DND-41 (cell line): ENCODE data around the gene NXN.
"Not testable (repeated sequence)": the region's sequence is repeated elsewhere in the genome, so short reads cannot be mapped to it uniquely, and the experiment has no call there.

Experiments
- ATAC-seq: fragments of 200-7000 bp; cut with Tn5 transposase; 3 replicates; pipeline ENCODE4 v1.9.1; 2021; ENCODE audit warnings: low read depth; ENCODE audit not compliant: insufficient read depth
- DNase-seq: peaks from one replicate; pipeline ENCODE4 v3.0.0-alpha.2; 2020
- H2AFZ ChIP-seq: 2 replicates; pipeline ENCODE4 v1.6.0; 2012; ENCODE audit warnings: low read depth, low read length
- H3K27ac ChIP-seq: 2 replicates; pipeline ENCODE4 v1.5.1; 2012; ENCODE audit warnings: low read length, inconsistent platforms
- H3K27me3 ChIP-seq: fragments of 200-600 bp; sonication (generic); 2 replicates; pipeline ENCODE4 v1.6.0; 2012; ENCODE audit warnings: low read length, mild to moderate bottlenecking, inconsistent platforms; ENCODE audit not compliant: insufficient read depth, poor library complexity
- H3K36me3 ChIP-seq: 2 replicates; pipeline ENCODE4 v1.5.1; 2012; ENCODE audit warnings: low read length, inconsistent platforms; ENCODE audit not compliant: insufficient read depth
- H3K4me1 ChIP-seq: 2 replicates; pipeline ENCODE4 v1.5.1; 2012; ENCODE audit warnings: mild to moderate bottlenecking, low read length; ENCODE audit not compliant: insufficient read depth
- H3K4me2 ChIP-seq: 2 replicates; pipeline ENCODE4 v1.6.0; 2012; ENCODE audit warnings: mild to moderate bottlenecking, moderate library complexity, low read length, inconsistent platforms; ENCODE audit not compliant: insufficient read depth
- H3K4me3 ChIP-seq, 2 experiments: fragments of 200-600 bp in 1 of 2; shearing (Covaris generic) in 1 of 2; 2 replicates each; pipeline ENCODE4 v1.5.1; 2012 to 2016; ENCODE audit warnings: inconsistent platforms in 2 of 2, low read length in 2 of 2, mild to moderate bottlenecking in 2 of 2, low read depth in 1 of 2, moderate library complexity in 1 of 2
- H3K79me2 ChIP-seq: 2 replicates; pipeline ENCODE4 v1.6.0; 2012; ENCODE audit warnings: low read length, inconsistent platforms; ENCODE audit not compliant: insufficient read depth
- H3K9ac ChIP-seq: 2 replicates; pipeline ENCODE4 v1.6.0; 2012; ENCODE audit warnings: low read depth, mild to moderate bottlenecking, inconsistent platforms, low read length, moderate library complexity
- H3K9me3 ChIP-seq: 2 replicates; pipeline ENCODE4 v1.5.1; 2012; ENCODE audit warnings: low read length, moderate library complexity, mild to moderate bottlenecking, inconsistent platforms; ENCODE audit not compliant: insufficient read depth, severe bottlenecking
- H4K20me1 ChIP-seq: 2 replicates; pipeline ENCODE4 v1.6.0; 2012; ENCODE audit warnings: low read length; ENCODE audit not compliant: insufficient read depth
- CTCF ChIP-seq: IDR thresholded peaks from 2 replicates; pipeline ENCODE4 v1.5.1; 2012; ENCODE audit warnings: borderline replicate concordance, low read length, moderate library complexity, mild to moderate bottlenecking; ENCODE audit not compliant: poor library complexity, severe bottlenecking; ENCODE audit errors: extremely low read depth
- EZH2 ChIP-seq: IDR thresholded peaks from 3 replicates; pipeline ENCODE4 v1.6.1; 2012; ENCODE audit warnings: borderline replicate concordance, low read depth, mild to moderate bottlenecking, moderate library complexity, low read length, inconsistent platforms; ENCODE audit not compliant: severe bottlenecking

NXN gene

GRCh38 chr17:924711-925475 lies 54.7 kb downstream of the NXN start:
- no peak for ATAC-seq
- Histone ChIP-seq H2AFZ (no peak overlapping the region), H3K9me3 (no peaks in the 10 kb centered on the region), H3K27ac (no peak overlapping the region), H3K36me3 (no peaks in the 10 kb centered on the region), H4K20me1 (no peaks in the 10 kb centered on the region), H3K79me2 (no peaks in the 10 kb centered on the region), H3K9ac (no peak overlapping the region), H3K4me1 (no peaks in the 10 kb centered on the region), H3K4me3 (no peak overlapping the region), H3K27me3 (no peaks in the 10 kb centered on the region), H3K4me2 (no peak overlapping the region)
- TF ChIP-seq EZH2 (no peak), CTCF (no peak)
- DNase-seq, result no peak

GRCh38 chr17:924306-924705 lies 55.3 kb downstream of the NXN start:
- not testable (repeated sequence) for H3K4me2 ChIP-seq, H3K4me3 ChIP-seq, H3K27ac ChIP-seq, DNase-seq, H3K4me1 ChIP-seq, H3K9me3 ChIP-seq, H4K20me1 ChIP-seq, H2AFZ ChIP-seq, H3K36me3 ChIP-seq, H3K9ac ChIP-seq, H3K79me2 ChIP-seq, ATAC-seq, H3K27me3 ChIP-seq

- Histone ChIP-seq H4K20me1 (no peaks in the 10 kb centered on the region), H3K27ac (no peak overlapping the region), H3K4me1 (no peaks in the 10 kb centered on the region), H3K4me3 (no peak overlapping the region), H3K9me3 (no peaks in the 10 kb centered on the region), H3K36me3 (no peaks in the 10 kb centered on the region), H3K9ac (no peak overlapping the region), H2AFZ (no peak overlapping the region), H3K4me2 (no peak overlapping the region), H3K27me3 (no peaks in the 10 kb centered on the region), H3K79me2 (no peaks in the 10 kb centered on the region)
- DNase-seq, result no peak
- no peak for TF ChIP-seq CTCF
- no peak for TF ChIP-seq EZH2
- ATAC-seq, result no peak
Measured at GRCh38 chr17:923633-924032, 55.9 kb downstream of the NXN start.

- DNase-seq (no peak), ATAC-seq (no peak)
Measured at GRCh38 chr17:921161-921560, 58.4 kb downstream of the NXN start.

More at GRCh38 chr17:921161-921560, 58.4 kb downstream of the NXN start:
- H4K20me1 ChIP-seq, result no peaks in the 10 kb centered on the region
- TF ChIP-seq EZH2, result no peak
- no peak for TF ChIP-seq CTCF
- H3K27ac ChIP-seq, result no peak overlapping the region
- no peaks in the 10 kb centered on the region for H3K36me3 ChIP-seq
- H3K9me3 ChIP-seq, result no peaks in the 10 kb centered on the region
- H3K79me2 ChIP-seq, result no peaks in the 10 kb centered on the region
- no peak overlapping the region for H2AFZ ChIP-seq
- no peaks in the 10 kb centered on the region for H3K27me3 ChIP-seq
- no peak overlapping the region for H3K9ac ChIP-seq
- no peak overlapping the region for H3K4me2 ChIP-seq
- H3K4me1 ChIP-seq, result no peaks in the 10 kb centered on the region
- H3K4me3 ChIP-seq, result no peak overlapping the region
